Calu3 (cell line): ENCODE measurements around the gene SERINC4. TPM values are rescaled to one million over a fixed set of nuclear protein-coding genes. Genes with fewer than 3 reads are reported as not detected.

Source experiments
- BruUV-seq: library from RNA; stranded (reverse); fragments of 400-500 nt; replicated peaks from 2 replicates; lab custom pipeline; 2021; lab: Mats Ljungman, UMichigan
- CTCF ChIA-PET: fragments of 300-600 bp; sonication (Branson Sonifier 250); formaldehyde crosslinking; loops from one replicate; lab custom pipeline; 2022; ENCODE audit warnings: antibody characterized with exemption; lab: Charles Lee
- DNase-seq: peaks from one replicate; pipeline ENCODE4 v3.0.0; 2022
- H3K27ac Mint-ChIP-seq: one replicate; pipeline ENCODE4 v1.8.0; 2022; ENCODE audit warnings: mixed read lengths; ENCODE audit not compliant: unreplicated experiment
- H3K27me3 Mint-ChIP-seq: one replicate; pipeline ENCODE4 v1.8.0; 2022; ENCODE audit warnings: mixed read lengths; ENCODE audit not compliant: unreplicated experiment
- H3K36me3 Mint-ChIP-seq: one replicate; pipeline ENCODE4 v1.8.0; 2022; ENCODE audit warnings: mild to moderate bottlenecking, moderate library complexity, mixed read lengths; ENCODE audit not compliant: insufficient read depth, unreplicated experiment
- H3K4me1 Mint-ChIP-seq: one replicate; pipeline ENCODE4 v1.8.0; 2022; ENCODE audit warnings: mild to moderate bottlenecking, low read depth, mixed read lengths; ENCODE audit not compliant: unreplicated experiment
- H3K4me3 Mint-ChIP-seq: one replicate; pipeline ENCODE4 v1.8.0; 2022; ENCODE audit warnings: mild to moderate bottlenecking, low read depth, moderate library complexity, mixed read lengths; ENCODE audit not compliant: unreplicated experiment
- H3K9me3 Mint-ChIP-seq: one replicate; pipeline ENCODE4 v1.8.0; 2022; ENCODE audit warnings: low read depth, mixed read lengths; ENCODE audit not compliant: unreplicated experiment
- intact Hi-C: fragments of 100-400 bp; cut with micrococcal nuclease; formaldehyde crosslinking; loops from one replicate; pipeline ENCODE4 v1.10.0; 2022; ENCODE audit not compliant: unreplicated experiment
- total RNA-seq: library from RNA; stranded (reverse); gene quantifications from 2 replicates; pipeline ENCODE4 v1.2.3, GENCODE V29; 2022
- TF ChIP-seq, protein P1 (sequence below): fragments of 200-600 bp; IDR thresholded peaks from one replicate; pipeline ENCODE4 v1.8.0; 2022; ENCODE audit warnings: antibody characterized with exemption; ENCODE audit not compliant: unreplicated experiment

SERINC4 gene
- total RNA-seq, 1 experiment from 2014 or later = 0.33 TPM

- intact Hi-C loops = no loop called here
- Mint-ChIP-seq H3K36me3 (peaks cover 62% of the 10 kb centered on the region), H3K27me3 (no peaks in the 10 kb centered on the region), H3K4me1 (peaks cover 56% of the 10 kb centered on the region), H3K27ac (no peak overlapping the region), H3K4me3 (no peak overlapping the region), H3K9me3 (no peaks in the 10 kb centered on the region)
- DNase-seq = no peak
- TF ChIP-seq, protein P1, sequence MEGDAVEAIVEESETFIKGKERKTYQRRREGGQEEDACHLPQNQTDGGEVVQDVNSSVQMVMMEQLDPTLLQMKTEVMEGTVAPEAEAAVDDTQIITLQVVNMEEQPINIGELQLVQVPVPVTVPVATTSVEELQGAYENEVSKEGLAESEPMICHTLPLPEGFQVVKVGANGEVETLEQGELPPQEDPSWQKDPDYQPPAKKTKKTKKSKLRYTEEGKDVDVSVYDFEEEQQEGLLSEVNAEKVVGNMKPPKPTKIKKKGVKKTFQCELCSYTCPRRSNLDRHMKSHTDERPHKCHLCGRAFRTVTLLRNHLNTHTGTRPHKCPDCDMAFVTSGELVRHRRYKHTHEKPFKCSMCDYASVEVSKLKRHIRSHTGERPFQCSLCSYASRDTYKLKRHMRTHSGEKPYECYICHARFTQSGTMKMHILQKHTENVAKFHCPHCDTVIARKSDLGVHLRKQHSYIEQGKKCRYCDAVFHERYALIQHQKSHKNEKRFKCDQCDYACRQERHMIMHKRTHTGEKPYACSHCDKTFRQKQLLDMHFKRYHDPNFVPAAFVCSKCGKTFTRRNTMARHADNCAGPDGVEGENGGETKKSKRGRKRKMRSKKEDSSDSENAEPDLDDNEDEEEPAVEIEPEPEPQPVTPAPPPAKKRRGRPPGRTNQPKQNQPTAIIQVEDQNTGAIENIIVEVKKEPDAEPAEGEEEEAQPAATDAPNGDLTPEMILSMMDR = no peak
- CTCF ChIA-PET = interaction anchor here (1.2 kb wide), 1 partner anchor 28 kb away, joined by 3 read pairs; the partner anchor contains the start of gene MFAP1
- BruUV-seq = no TSS peak
Measured at GRCh38 chr15:43796566-43796965, 3.5 kb downstream of the SERINC4 start.

DNA sequence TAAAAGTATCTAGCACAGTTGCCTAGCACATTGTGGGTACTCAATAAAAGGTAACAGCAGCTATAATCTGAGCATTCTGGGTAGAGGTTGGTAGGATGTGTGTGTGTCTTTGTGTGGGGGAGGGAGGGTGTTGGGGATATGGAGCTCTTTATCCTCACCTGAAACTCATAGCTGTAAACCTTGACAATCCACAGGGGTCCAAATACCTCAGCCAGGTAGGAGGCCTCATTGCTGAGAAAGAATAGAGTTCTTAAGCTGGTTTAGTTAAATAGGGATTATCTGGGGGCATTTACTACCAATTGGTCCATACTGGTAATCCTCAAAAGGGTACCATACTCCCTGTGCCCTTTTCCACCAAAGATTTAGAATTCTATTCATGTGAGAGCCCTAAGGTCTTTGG lies 4.0 kb downstream of the SERINC4 start:
- intact Hi-C loops = no loop called here
- H3K4me1 Mint-ChIP-seq = peaks cover 51% of the 10 kb centered on the region
- no TSS peak for BruUV-seq
- no peaks in the 10 kb centered on the region for H3K9me3 Mint-ChIP-seq
- H3K27ac Mint-ChIP-seq = no peak overlapping the region
- H3K36me3 Mint-ChIP-seq = peaks cover 56% of the 10 kb centered on the region
- CTCF ChIA-PET = interaction anchor here (0.9 kb wide), 1 partner anchor 13 kb away, joined by 5 read pairs; no protein-coding TSS in a partner anchor
- TF ChIP-seq, protein P1 = no peak
- no peaks in the 10 kb centered on the region for H3K27me3 Mint-ChIP-seq
- no peak overlapping the region for H3K4me3 Mint-ChIP-seq
- DNase-seq = no peak

DNA sequence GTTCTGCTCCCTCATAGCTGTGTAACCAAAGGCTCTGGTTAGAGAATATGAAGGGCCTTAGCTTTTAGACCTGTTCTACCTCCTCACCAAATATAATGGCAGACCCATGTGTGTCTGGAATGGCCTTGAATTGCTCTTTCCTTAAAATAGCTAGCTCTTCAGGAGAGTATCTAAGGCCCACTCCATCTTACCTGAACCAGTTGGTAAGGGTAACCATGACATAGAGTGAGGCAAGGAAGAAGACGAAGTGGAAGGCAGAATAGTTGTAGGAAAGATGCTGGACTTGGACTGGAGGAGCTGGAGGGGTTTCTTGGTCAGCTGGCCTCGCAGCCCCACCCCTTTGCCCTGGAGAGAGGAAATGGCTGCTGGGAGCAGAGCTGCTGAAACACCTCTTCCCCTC lies 4.8 kb downstream of the SERINC4 start:
- H3K4me3 Mint-ChIP-seq = no peak overlapping the region
- H3K4me1 Mint-ChIP-seq = peaks cover 46% of the 10 kb centered on the region
- TF ChIP-seq, protein P1 = no peak
- H3K9me3 Mint-ChIP-seq = no peaks in the 10 kb centered on the region
- H3K27me3 Mint-ChIP-seq = no peaks in the 10 kb centered on the region
- BruUV-seq = no TSS peak
- H3K27ac Mint-ChIP-seq = no peak overlapping the region
- no peak for DNase-seq
- H3K36me3 Mint-ChIP-seq = peaks cover 48% of the 10 kb centered on the region
- CTCF ChIA-PET = interaction anchor here (0.9 kb wide), 1 partner anchor 12 kb away, joined by 5 read pairs; no protein-coding TSS in a partner anchor
- intact Hi-C loops = no loop called here

DNA sequence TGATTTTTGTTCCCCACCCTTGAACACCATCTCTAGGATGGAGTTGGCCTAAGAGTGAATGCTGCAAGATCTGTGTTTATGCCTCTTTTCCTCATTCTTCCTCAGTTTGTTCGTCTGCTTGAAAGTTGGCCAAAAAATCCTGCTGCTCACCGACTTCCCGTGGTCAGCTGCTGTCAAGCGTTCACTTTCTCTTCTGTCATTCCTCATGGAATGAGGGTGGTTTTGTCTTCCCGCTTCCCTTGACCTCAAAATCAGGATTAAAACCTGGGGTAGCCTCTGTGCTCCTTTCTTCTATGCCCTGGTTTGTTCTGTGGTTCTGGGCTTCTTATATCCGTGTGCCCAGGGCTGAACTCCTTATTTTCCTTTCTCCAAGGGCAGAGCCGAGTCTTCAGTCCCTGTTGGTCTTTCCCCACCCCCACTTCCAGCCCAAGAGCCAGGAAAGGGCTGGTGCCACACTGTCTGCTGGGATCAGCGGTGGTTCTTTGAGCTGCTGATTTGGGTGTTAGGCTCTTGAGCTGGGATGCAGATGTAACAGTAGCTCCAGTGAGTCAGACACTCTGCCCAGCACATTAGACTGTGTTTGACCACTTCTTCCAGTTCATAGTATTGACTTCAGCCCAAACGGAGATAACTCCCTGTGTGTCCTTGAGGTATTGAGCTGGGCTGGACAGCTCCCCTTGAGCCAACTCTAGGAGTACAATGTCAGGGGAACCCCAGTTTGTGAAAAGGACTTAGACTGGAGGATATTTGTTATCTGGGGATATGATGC lies 5.6 kb downstream of the SERINC4 start:
- no peak for DNase-seq
- intact Hi-C loops = no loop called here
- Mint-ChIP-seq H3K4me3 (no peak overlapping the region), H3K36me3 (peaks cover 46% of the 10 kb centered on the region), H3K9me3 (no peaks in the 10 kb centered on the region), H3K27me3 (no peaks in the 10 kb centered on the region), H3K27ac (no peak overlapping the region), H3K4me1 (peaks cover 42% of the 10 kb centered on the region)
- no TSS peak for BruUV-seq
- TF ChIP-seq, protein P1 = no peak
- CTCF ChIA-PET = no interaction called here
